HEK293 (cell line): ENCODE measurements around the gene RB1.
"Not testable (repeated sequence)": the region's sequence is repeated elsewhere in the genome, so short reads cannot be mapped to it uniquely, and the experiment has no call there.

Source experiments
- CTCF ChIA-PET: fragments of 350-600 bp; formaldehyde crosslinking; extraction: SDS; loops from one replicate; lab custom pipeline; 2021; ENCODE audit warnings: antibody characterized with exemption; lab: Yijun Ruan, JAX
- POLR2A ChIA-PET: fragments of 300-600 bp; formaldehyde crosslinking; extraction: SDS; loops from one replicate; lab custom pipeline; 2020; ENCODE audit warnings: antibody characterized with exemption, inconsistent platforms; lab: Yijun Ruan, JAX
- H3K27ac ChIP-seq: fragments of 200-500 bp; sonication (Bioruptor generic); 2 replicates; pipeline ENCODE4 v1.5.1; 2014; ENCODE audit warnings: low read depth, low read length, control low read depth, inconsistent platforms; ENCODE audit errors: extremely low read depth
- H3K36me3 ChIP-seq, 2 experiments: fragments of 200-500 bp in 1 of 2; sonication (Bioruptor generic) in 1 of 2; 1 replicate in 1 of 2; 2 replicates in 1 of 2; pipeline ENCODE4 v1.5.1; 2014 to 2017; ENCODE audit warnings: inconsistent platforms in 2 of 2, low read length in 2 of 2; ENCODE audit not compliant: control insufficient read depth in 2 of 2, insufficient read depth in 1 of 2
- H3K4me1 ChIP-seq: fragments of 200-500 bp; sonication (Bioruptor generic); 2 replicates; pipeline ENCODE4 v1.5.1; 2014; ENCODE audit warnings: mild to moderate bottlenecking, low read length, inconsistent platforms; ENCODE audit not compliant: control insufficient read depth, insufficient read depth
- H3K4me3 ChIP-seq: 2 replicates; pipeline ENCODE4 v1.5.1; 2011; ENCODE audit warnings: low read depth, mild to moderate bottlenecking, control low read depth, low read length, moderate library complexity
- H3K9me3 ChIP-seq: fragments of 200-500 bp; sonication (Bioruptor generic); 2 replicates; pipeline ENCODE4 v1.5.1; 2014; ENCODE audit warnings: low read depth, low read length, inconsistent platforms; ENCODE audit not compliant: control insufficient read depth, insufficient read depth
- BCL11B ChIP-seq: fragments of 450-650 bp; formaldehyde crosslinking; IDR thresholded peaks from 2 replicates; pipeline ENCODE4 v1.5.1; 2016; ENCODE audit warnings: low read depth, missing biosample characterization, missing genetic modification characterization
- PRDM1 ChIP-seq: fragments of 450-650 bp; formaldehyde crosslinking; IDR thresholded peaks from 2 replicates; pipeline ENCODE4; 2016; ENCODE audit warnings: missing biosample characterization, missing genetic modification characterization
- SP7 ChIP-seq: fragments of 450-650 bp; formaldehyde crosslinking; IDR thresholded peaks from 2 replicates; pipeline ENCODE4 v1.5.1; 2016; ENCODE audit warnings: missing biosample characterization, missing genetic modification characterization
- ZBTB20 ChIP-seq: fragments of 450-650 bp; formaldehyde crosslinking; IDR thresholded peaks from 2 replicates; pipeline ENCODE4 v1.5.1; 2016; ENCODE audit warnings: missing biosample characterization, missing genetic modification characterization
- ZNF16 ChIP-seq: fragments of 450-650 bp; formaldehyde crosslinking; IDR thresholded peaks from 2 replicates; pipeline ENCODE4 v1.5.1; 2016; ENCODE audit warnings: low read depth, missing biosample characterization, missing genetic modification characterization
- ZNF202 ChIP-seq: fragments of 450-650 bp; formaldehyde crosslinking; IDR thresholded peaks from 2 replicates; pipeline ENCODE4 v1.5.1; 2016; ENCODE audit warnings: missing biosample characterization, missing genetic modification characterization, borderline replicate concordance
- ZNF23 ChIP-seq: fragments of 450-650 bp; formaldehyde crosslinking; IDR thresholded peaks from 2 replicates; pipeline ENCODE4 v1.5.1; 2016; ENCODE audit warnings: missing biosample characterization, missing genetic modification characterization, borderline replicate concordance
- ZNF266 ChIP-seq: fragments of 450-650 bp; formaldehyde crosslinking; IDR thresholded peaks from 2 replicates; pipeline ENCODE4 v1.5.1; 2016; ENCODE audit warnings: missing biosample characterization, missing genetic modification characterization, low read depth
- ZNF292 ChIP-seq: fragments of 450-650 bp; formaldehyde crosslinking; IDR thresholded peaks from 2 replicates; pipeline ENCODE4 v1.5.1; 2016; ENCODE audit warnings: low read depth, missing biosample characterization, missing genetic modification characterization, borderline replicate concordance
- ZNF362 ChIP-seq: fragments of 450-650 bp; formaldehyde crosslinking; IDR thresholded peaks from 2 replicates; pipeline ENCODE4 v1.5.1; 2016; ENCODE audit warnings: missing biosample characterization, missing genetic modification characterization
- ZNF391 ChIP-seq: fragments of 450-650 bp; formaldehyde crosslinking; IDR thresholded peaks from 2 replicates; pipeline ENCODE4 v1.5.1; 2016; ENCODE audit warnings: low read depth, missing biosample characterization, missing genetic modification characterization, borderline replicate concordance
- ZNF530 ChIP-seq: fragments of 450-650 bp; formaldehyde crosslinking; IDR thresholded peaks from 2 replicates; pipeline ENCODE4 v1.5.1; 2016; ENCODE audit warnings: low read depth, missing biosample characterization, missing genetic modification characterization
- ZNF544 ChIP-seq: fragments of 450-650 bp; formaldehyde crosslinking; IDR thresholded peaks from 2 replicates; pipeline ENCODE4 v1.5.0; 2017; ENCODE audit warnings: missing biosample characterization, missing genetic modification characterization
- ZNF580 ChIP-seq: fragments of 450-650 bp; formaldehyde crosslinking; IDR thresholded peaks from 2 replicates; pipeline ENCODE4 v1.5.1; 2016; ENCODE audit warnings: missing biosample characterization, missing genetic modification characterization
- ZNF596 ChIP-seq: fragments of 450-650 bp; IDR thresholded peaks from 2 replicates; pipeline ENCODE4 v1.5.0; 2018; ENCODE audit warnings: missing biosample characterization, mild to moderate bottlenecking, missing genetic modification characterization, moderate library complexity
- ZNF658 ChIP-seq: fragments of 450-650 bp; formaldehyde crosslinking; IDR thresholded peaks from 2 replicates; pipeline ENCODE4; 2016; ENCODE audit warnings: missing biosample characterization, missing genetic modification characterization
- ZNF692 ChIP-seq: fragments of 450-650 bp; formaldehyde crosslinking; IDR thresholded peaks from 2 replicates; pipeline ENCODE4 v1.5.1; 2016; ENCODE audit warnings: missing biosample characterization, missing genetic modification characterization
- ZNF701 ChIP-seq: fragments of 450-650 bp; formaldehyde crosslinking; IDR thresholded peaks from 2 replicates; pipeline ENCODE4 v1.5.1; 2016; ENCODE audit warnings: missing biosample characterization, missing genetic modification characterization
- ZNF777 ChIP-seq: fragments of 450-650 bp; formaldehyde crosslinking; IDR thresholded peaks from 2 replicates; pipeline ENCODE4 v1.5.1; 2017; ENCODE audit warnings: missing biosample characterization, missing genetic modification characterization, borderline replicate concordance
- ZNF830 ChIP-seq: fragments of 450-650 bp; IDR thresholded peaks from 2 replicates; pipeline ENCODE4 v1.5.0; 2018; ENCODE audit warnings: missing biosample characterization, missing genetic modification characterization, low read depth, mild to moderate bottlenecking, moderate library complexity
- ZNF843 ChIP-seq: fragments of 450-650 bp; formaldehyde crosslinking; IDR thresholded peaks from 2 replicates; pipeline ENCODE4 v1.5.1; 2016; ENCODE audit warnings: missing biosample characterization, missing genetic modification characterization
- ZSCAN23 ChIP-seq: fragments of 450-650 bp; formaldehyde crosslinking; IDR thresholded peaks from 2 replicates; pipeline ENCODE4 v1.5.1; 2016; ENCODE audit warnings: missing biosample characterization, missing genetic modification characterization

Gene RB1

GRCh38 chr13:48448959-48449614 lies 145.5 kb downstream of the RB1 start (continued):
- no peak for TF ChIP-seq ZNF362 (tag by site-specific recombination)
- TF ChIP-seq ZNF692 (tag by site-specific recombination), result no peak
- TF ChIP-seq ZNF391, result no peak
- TF ChIP-seq ZNF777 (tag by site-specific recombination), result no peak

- Histone ChIP-seq H3K27ac (no peak overlapping the region), H3K4me1 (peaks cover 2% of the 10 kb centered on the region; the same call in 1 of the 2 replicates), H3K36me3 (no peaks in the 10 kb centered on the region)
- CTCF ChIA-PET, result no interaction called here
- POLR2A ChIA-PET, result no interaction called here
- TF ChIP-seq ZNF202 (tag by site-specific recombination) (no peak), PRDM1 (tag by site-specific recombination) (no peak), ZNF701 (tag by site-specific recombination) (no peak), ZNF16 (no peak), SP7 (tag by site-specific recombination) (no peak), ZNF266 (no peak), ZNF544 (tag by site-specific recombination) (no peak), ZNF596 (tag by site-specific recombination) (no peak), ZNF530 (tag by site-specific recombination) (no peak), ZNF830 (tag by site-specific recombination) (no peak), ZNF580 (tag by site-specific recombination) (no peak), ZSCAN23 (tag by site-specific recombination) (no peak), ZNF843 (tag by site-specific recombination) (no peak), ZNF23 (no peak), ZNF658 (tag by site-specific recombination) (no peak), BCL11B (tag by site-specific recombination) (no peak), ZNF292 (no peak), ZBTB20 (tag by site-specific recombination) (no peak)
- TF ChIP-seq, all 188 proteins: peak for 0
- Histone ChIP-seq H3K9me3 (no peaks in the 10 kb centered on the region), H3K4me3 (no peak overlapping the region)
Measured at GRCh38 chr13:48449656-48450055, 146.1 kb downstream of the RB1 start.

GRCh38 chr13:48451196-48451595 lies 147.6 kb downstream of the RB1 start:
- POLR2A ChIA-PET, H3K4me1 ChIP-seq, H3K9me3 ChIP-seq, H3K27ac ChIP-seq, H3K36me3 ChIP-seq, H3K4me3 ChIP-seq: not testable (repeated sequence)
- CTCF ChIA-PET, result interaction anchor here (0.7 kb wide), 1 partner anchor 28 kb away, joined by 3 read pairs; no protein-coding TSS in a partner anchor
